Tongue (tissue), 2 donors: ENCODE data around the gene CFAP20DC. TPM values are rescaled to one million over a fixed set of nuclear protein-coding genes. Genes with fewer than 3 reads are reported as not detected.
A peak's percentile ranks its signal among the peaks of the same experiment; 100 is the strongest.
"Not testable (repeated sequence)": the region's sequence is repeated elsewhere in the genome, so short reads cannot be mapped to it uniquely, and the experiment has no call there.

Source experiments
- DNase-seq: peaks from one replicate; pipeline ENCODE4 v3.0.0-alpha.2; 2015
- total RNA-seq: library from RNA; depleted of rRNA; stranded (reverse); fragments of >200 nt; gene quantifications from one replicate; pipeline ENCODE4 v1.2.3, GENCODE V29; 2014

Gene CFAP20DC
- total RNA-seq, 1 donor from 2014 or later = 4.2 TPM

GRCh38 chr3:58962816-58963215 lies 87.0 kb downstream of the CFAP20DC start:
- no peak for DNase-seq

- DNase-seq = no peak
Observed at GRCh38 chr3:58962040-58962651, 87.7 kb downstream of the CFAP20DC start.

GRCh38 chr3:58955308-58955707 lies 94.5 kb downstream of the CFAP20DC start:
- DNase-seq = no peak

DNA sequence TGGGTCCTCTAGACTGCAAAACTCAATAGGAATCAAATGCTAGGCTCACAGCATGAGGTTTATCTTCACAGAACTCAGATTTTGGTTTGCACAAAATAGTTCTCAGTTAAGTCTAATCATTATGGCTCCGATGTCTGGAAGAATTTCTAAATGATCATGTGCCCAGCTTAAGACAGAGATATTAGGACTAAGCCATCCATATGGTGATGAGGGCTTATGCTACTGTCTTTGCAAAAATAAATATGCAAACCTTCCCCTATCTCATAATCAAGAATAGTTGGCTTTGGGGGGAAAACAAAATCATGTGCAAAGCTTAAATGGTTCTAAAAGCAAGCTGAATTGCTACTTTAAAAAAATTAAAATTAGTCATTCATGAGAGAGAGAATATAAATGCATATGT lies 96.5 kb downstream of the CFAP20DC start:
- DNase-seq = no peak

- peak; percentile 53 for DNase-seq
Observed at GRCh38 chr3:58952128-58952917, 97.5 kb downstream of the CFAP20DC start.

- no peak for DNase-seq
Observed at GRCh38 chr3:58948018-58948417, 101.8 kb downstream of the CFAP20DC start.

DNA sequence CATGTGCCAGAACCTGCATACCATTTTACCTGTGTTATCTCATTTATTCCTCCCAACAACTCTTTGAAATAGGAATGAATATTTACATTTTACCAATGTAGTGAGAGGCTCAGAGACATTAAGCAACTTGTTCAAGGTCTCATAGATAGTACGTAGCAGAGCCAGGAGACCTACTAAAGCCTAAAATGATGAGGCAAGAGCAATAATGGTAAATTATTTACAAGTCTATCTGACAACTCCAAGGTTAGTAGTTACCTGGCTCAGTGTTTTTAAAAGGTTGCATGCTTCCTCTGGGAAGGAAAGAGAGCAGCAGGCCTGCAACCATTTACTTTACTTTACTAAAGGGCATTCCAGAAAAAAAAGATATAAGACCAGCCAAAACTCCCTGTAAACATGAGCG lies 103.0 kb downstream of the CFAP20DC start:
- no peak for DNase-seq

DNA sequence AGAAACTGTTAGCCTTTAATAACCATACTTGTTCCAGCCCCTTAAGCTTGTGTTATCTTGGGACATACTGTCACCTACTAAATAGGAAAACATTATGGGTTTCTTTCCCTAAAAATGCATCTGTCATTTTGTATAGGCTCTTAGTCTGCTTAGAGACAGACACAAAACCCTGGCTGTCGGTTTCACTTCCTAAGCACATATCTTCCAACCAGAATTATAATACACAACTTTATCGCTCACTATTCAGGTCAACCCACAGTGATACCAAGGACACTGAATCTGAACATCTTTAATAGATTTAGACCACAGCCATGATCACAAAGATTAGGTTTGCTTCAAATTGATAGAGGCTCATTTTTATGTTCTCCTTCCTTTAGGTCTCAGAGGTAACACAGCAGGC lies 111.8 kb downstream of the CFAP20DC start:
- no peak for DNase-seq

DNA sequence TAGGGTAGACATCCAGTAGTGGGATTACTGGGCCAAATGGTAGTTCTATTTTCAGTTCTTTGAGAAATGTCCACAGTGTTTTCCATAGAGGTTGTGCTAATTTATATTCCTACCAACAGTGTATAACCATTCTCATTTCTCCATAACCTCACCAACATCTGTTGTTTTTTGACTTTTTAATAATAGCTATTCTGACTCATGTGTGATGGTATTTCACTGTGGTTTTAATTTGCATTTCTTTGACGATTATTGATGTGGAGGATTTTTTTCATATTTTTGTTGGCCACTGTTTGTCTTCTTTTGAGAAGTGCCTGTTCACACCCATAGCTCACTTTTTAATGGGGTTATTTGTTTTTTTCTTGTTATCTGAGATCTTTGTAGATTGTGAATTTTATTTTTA lies 125.2 kb downstream of the CFAP20DC start:
- DNase-seq = no peak

GRCh38 chr3:58900386-58900785 lies 149.4 kb downstream of the CFAP20DC start:
- no peak for DNase-seq

DNA sequence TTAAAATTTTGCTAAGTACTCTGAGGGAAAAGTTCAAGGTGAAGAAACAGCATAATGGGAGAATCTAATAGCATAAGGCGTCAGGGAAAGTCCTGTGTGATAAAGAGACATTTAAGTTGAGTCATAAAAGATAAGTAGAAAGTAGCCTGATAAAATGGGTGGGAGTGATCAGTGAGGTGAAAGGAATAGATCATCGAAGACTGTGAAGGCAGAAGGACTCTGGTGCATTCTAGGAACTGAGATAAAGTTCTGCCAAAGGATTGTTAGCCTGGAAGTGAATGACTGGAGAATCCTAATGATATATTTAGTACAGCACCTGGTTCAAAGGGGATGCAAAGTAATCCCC lies 149.9 kb downstream of the CFAP20DC start:
- peak; percentile 29 for DNase-seq

GRCh38 chr3:58899159-58899952 lies 150.5 kb downstream of the CFAP20DC start:
- DNase-seq = peak; percentile 43

GRCh38 chr3:58898513-58898912 lies 151.3 kb downstream of the CFAP20DC start:
- DNase-seq = no peak

- peak; percentile 4 for DNase-seq
Observed at GRCh38 chr3:58897646-58898045, 152.2 kb downstream of the CFAP20DC start.

- not testable (repeated sequence) for DNase-seq
Observed at GRCh38 chr3:58895678-58896077, 154.1 kb downstream of the CFAP20DC start.

GRCh38 chr3:58892526-58892925 lies 157.3 kb downstream of the CFAP20DC start:
- DNase-seq = not testable (repeated sequence)

DNA sequence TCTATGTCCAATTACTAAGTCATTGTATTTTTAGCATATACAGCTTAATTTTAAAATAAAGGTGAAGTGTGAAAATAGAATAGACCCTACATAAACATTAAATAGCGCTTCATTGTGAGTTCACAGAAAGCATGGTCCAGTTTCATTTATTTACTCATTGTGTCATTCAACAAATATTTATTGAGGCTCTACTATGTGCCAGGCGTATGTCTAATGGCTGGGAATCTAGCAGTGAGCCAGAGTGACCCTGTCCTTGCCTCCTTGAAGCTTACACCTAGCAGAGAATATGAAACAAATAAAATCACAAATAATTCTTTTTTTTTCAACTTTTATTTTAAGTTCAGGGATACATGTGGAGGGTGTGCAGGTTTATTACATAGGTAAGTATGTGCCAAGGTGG lies 161.7 kb downstream of the CFAP20DC start:
- DNase-seq = no peak

DNA sequence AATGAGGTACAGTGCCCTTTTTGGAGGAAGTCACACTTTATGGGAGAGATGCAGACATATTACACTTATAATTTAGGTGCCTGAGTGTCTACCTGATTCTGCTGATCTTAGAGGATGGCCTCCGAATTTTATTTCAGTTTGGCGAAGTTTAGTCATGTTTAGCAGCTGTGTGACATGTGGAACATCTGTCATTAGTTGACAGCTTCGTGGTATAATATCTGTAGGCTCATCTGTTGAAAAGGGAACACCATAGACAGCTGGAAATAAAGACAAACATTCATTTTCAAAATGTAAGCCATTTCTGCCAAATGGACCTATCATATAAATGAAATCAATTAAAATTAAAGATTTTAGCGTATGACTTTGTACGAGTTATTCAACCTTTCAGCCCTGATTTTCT lies 165.4 kb downstream of the CFAP20DC start:
- DNase-seq = peak; percentile 14

- DNase-seq = no peak
Observed at GRCh38 chr3:58880182-58880581, 169.6 kb downstream of the CFAP20DC start.

DNA sequence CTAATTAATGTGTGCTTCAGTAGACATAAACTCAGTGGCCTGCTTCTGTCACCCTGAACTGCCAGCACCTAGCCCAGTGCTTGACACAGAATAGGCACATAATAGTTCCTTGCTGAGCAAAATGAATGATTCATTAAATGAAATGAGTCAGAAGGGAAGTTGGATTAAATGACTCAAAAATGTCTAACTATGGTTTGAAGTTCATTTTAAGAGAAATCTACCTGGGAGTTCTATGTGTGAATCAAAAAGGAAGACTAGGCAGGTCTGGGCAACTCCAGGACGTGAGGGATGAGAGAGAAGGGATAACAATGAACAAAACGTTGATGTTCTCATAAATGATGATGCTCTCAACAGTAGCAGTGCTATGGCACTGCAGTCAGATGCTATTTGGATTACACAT lies 175.0 kb downstream of the CFAP20DC start:
- no peak for DNase-seq

- DNase-seq = no peak
Observed at GRCh38 chr3:58874248-58874741, 175.5 kb downstream of the CFAP20DC start.

- DNase-seq = no peak
Observed at GRCh38 chr3:58868097-58868779, 181.6 kb downstream of the CFAP20DC start.
